Loucy (cell line): ENCODE measurements around the gene ABCG4.

Experiments used
- H2AFZ ChIP-seq: fragments of 200-600 bp; sonication (generic); 2 replicates; pipeline ENCODE4 v1.6.0; 2016; ENCODE audit warnings: antibody characterized with exemption, mild to moderate bottlenecking, low read length, moderate library complexity
- H3F3A ChIP-seq: fragments of 200-600 bp; 2 replicates; pipeline ENCODE4 v1.6.0; 2016; ENCODE audit warnings: antibody characterized with exemption, low read depth, mild to moderate bottlenecking
- H3K27me3 ChIP-seq: fragments of 200-600 bp; sonication (generic); 2 replicates; pipeline ENCODE4 v1.6.1; 2014; ENCODE audit warnings: low read length, mild to moderate bottlenecking; ENCODE audit not compliant: insufficient read depth, poor library complexity, severe bottlenecking
- H3K36me3 ChIP-seq: fragments of 200-600 bp; sonication (generic); 2 replicates; pipeline ENCODE4 v1.6.1; 2016; ENCODE audit warnings: low read length; ENCODE audit not compliant: insufficient read depth
- H3K4me1 ChIP-seq: fragments of 200-600 bp; sonication (generic); 2 replicates; pipeline ENCODE4 v1.5.1; 2014; ENCODE audit warnings: low read length, mild to moderate bottlenecking; ENCODE audit not compliant: insufficient read depth, poor library complexity, severe bottlenecking
- H3K4me2 ChIP-seq: fragments of 200-600 bp; sonication (generic); 2 replicates; pipeline ENCODE4 v1.6.0; 2014; ENCODE audit warnings: antibody characterized with exemption, low read length, low read depth, mild to moderate bottlenecking; ENCODE audit not compliant: poor library complexity, severe bottlenecking
- H3K4me3 ChIP-seq: fragments of 200-600 bp; sonication (generic); 2 replicates; pipeline ENCODE4 v1.5.1; 2014; ENCODE audit warnings: low read length, mild to moderate bottlenecking, mixed read lengths; ENCODE audit not compliant: poor library complexity, severe bottlenecking
- H3K79me2 ChIP-seq: fragments of 200-600 bp; sonication (generic); 2 replicates; pipeline ENCODE4 v1.6.1; 2014; ENCODE audit warnings: low read length; ENCODE audit not compliant: insufficient read depth
- H3K9ac ChIP-seq: fragments of 200-600 bp; sonication (generic); 2 replicates; pipeline ENCODE4 v1.6.0; 2014; ENCODE audit warnings: mild to moderate bottlenecking, low read depth, low read length, moderate library complexity; ENCODE audit not compliant: poor library complexity, severe bottlenecking
- H3K9me2 ChIP-seq: fragments of 200-600 bp; sonication (generic); replicated peaks from 2 replicates; pipeline ENCODE4 v1.6.1; 2016; ENCODE audit warnings: low read depth, low read length, mixed read lengths
- H3K9me3 ChIP-seq: fragments of 200-600 bp; sonication (generic); 2 replicates; pipeline ENCODE4 v1.6.1; 2014; ENCODE audit warnings: mild to moderate bottlenecking, antibody characterized with exemption, low read length, low read depth; ENCODE audit not compliant: insufficient read depth
- H4K20me1 ChIP-seq: fragments of 200-600 bp; sonication (generic); 2 replicates; pipeline ENCODE4 v1.6.0; 2014; ENCODE audit warnings: antibody characterized with exemption, low read length, mild to moderate bottlenecking; ENCODE audit not compliant: insufficient read depth, poor library complexity, severe bottlenecking
- EZH2phosphoT487 ChIP-seq: fragments of 200-600 bp; IDR thresholded peaks from 2 replicates; pipeline ENCODE4 v1.6.1; 2018; ENCODE audit warnings: antibody characterized with exemption, mild to moderate bottlenecking, moderate library complexity, borderline replicate concordance
- TF ChIP-seq, protein P1 (sequence below): fragments of 200-600 bp; sonication (generic); conservative IDR thresholded peaks from 2 replicates; pipeline ENCODE4 v1.5.1; 2014; ENCODE audit warnings: mild to moderate bottlenecking, antibody characterized with exemption, low read length

ABCG4 gene

GRCh38 chr11:119194811-119195440, 46.1 kb downstream of the ABCG4 start:
- Histone ChIP-seq H3K36me3 (no peaks in the 10 kb centered on the region), H3K4me1 (peaks cover 8% of the 10 kb centered on the region), H3K4me3 (no peak overlapping the region), H3K79me2 (no peaks in the 10 kb centered on the region), H2AFZ (no peak overlapping the region), H4K20me1 (no peaks in the 10 kb centered on the region), H3K9me3 (no peaks in the 10 kb centered on the region), H3F3A (no peaks in the 10 kb centered on the region), H3K27me3 (no peaks in the 10 kb centered on the region), H3K4me2 (no peak overlapping the region), H3K9me2 (no peaks in the 10 kb centered on the region), H3K9ac (no peak overlapping the region)
- TF ChIP-seq, protein P1, sequence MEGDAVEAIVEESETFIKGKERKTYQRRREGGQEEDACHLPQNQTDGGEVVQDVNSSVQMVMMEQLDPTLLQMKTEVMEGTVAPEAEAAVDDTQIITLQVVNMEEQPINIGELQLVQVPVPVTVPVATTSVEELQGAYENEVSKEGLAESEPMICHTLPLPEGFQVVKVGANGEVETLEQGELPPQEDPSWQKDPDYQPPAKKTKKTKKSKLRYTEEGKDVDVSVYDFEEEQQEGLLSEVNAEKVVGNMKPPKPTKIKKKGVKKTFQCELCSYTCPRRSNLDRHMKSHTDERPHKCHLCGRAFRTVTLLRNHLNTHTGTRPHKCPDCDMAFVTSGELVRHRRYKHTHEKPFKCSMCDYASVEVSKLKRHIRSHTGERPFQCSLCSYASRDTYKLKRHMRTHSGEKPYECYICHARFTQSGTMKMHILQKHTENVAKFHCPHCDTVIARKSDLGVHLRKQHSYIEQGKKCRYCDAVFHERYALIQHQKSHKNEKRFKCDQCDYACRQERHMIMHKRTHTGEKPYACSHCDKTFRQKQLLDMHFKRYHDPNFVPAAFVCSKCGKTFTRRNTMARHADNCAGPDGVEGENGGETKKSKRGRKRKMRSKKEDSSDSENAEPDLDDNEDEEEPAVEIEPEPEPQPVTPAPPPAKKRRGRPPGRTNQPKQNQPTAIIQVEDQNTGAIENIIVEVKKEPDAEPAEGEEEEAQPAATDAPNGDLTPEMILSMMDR, result no peak
- TF ChIP-seq EZH2phosphoT487, result no peak

- Histone ChIP-seq H3K4me3 (no peak overlapping the region), H3K9me2 (no peaks in the 10 kb centered on the region), H3K27me3 (no peaks in the 10 kb centered on the region), H3K9me3 (no peaks in the 10 kb centered on the region), H3K4me2 (no peak overlapping the region), H4K20me1 (no peaks in the 10 kb centered on the region), H3F3A (no peaks in the 10 kb centered on the region), H2AFZ (no peak overlapping the region), H3K9ac (no peak overlapping the region), H3K79me2 (no peaks in the 10 kb centered on the region), H3K4me1 (peaks cover 8% of the 10 kb centered on the region), H3K36me3 (no peaks in the 10 kb centered on the region)
- TF ChIP-seq EZH2phosphoT487, result no peak
Observed at GRCh38 chr11:119195680-119196079, 46.8 kb downstream of the ABCG4 start.

GRCh38 chr11:119196833-119197483, 48.1 kb downstream of the ABCG4 start:
- Histone ChIP-seq H3K4me1 (peaks cover 8% of the 10 kb centered on the region), H2AFZ (peak overlapping the region; percentile 69)

More at GRCh38 chr11:119196833-119197483, 48.1 kb downstream of the ABCG4 start:
- no peaks in the 10 kb centered on the region for H3K27me3 ChIP-seq
- H3K36me3 ChIP-seq, result no peaks in the 10 kb centered on the region
- no peaks in the 10 kb centered on the region for H3K9me2 ChIP-seq
- H4K20me1 ChIP-seq, result no peaks in the 10 kb centered on the region
- H3F3A ChIP-seq, result no peaks in the 10 kb centered on the region
- H3K79me2 ChIP-seq, result no peaks in the 10 kb centered on the region
- H3K9ac ChIP-seq, result no peak overlapping the region
- no peak overlapping the region for H3K4me3 ChIP-seq
- no peaks in the 10 kb centered on the region for H3K9me3 ChIP-seq
- no peak overlapping the region for H3K4me2 ChIP-seq
- no peak for TF ChIP-seq EZH2phosphoT487
- TF ChIP-seq, protein P1, result peak; percentile 89
